Measurements from ENCODE around the gene SUMF2. TPM values are rescaled to one million over a fixed set of nuclear protein-coding genes. Genes with fewer than 3 reads are reported as not detected.

The SUMF2 gene
- total and polyA plus RNA-seq, 2 of the 13 experiments (the other 11 are each of a cell fraction or from before 2014, with no cell fraction given): 48.9 to 54.4 TPM

GRCh38 chr7:56074371-56074791, 10.3 kb downstream of the SUMF2 start (continued):
- 0 out of 2 replicates have a peak, but pooled peaks have one; percentile 33 for TF ChIP-seq ZNF335 (CRISPR knock-in tag; IDR thresholded peaks at IDR 0.05)

DNA sequence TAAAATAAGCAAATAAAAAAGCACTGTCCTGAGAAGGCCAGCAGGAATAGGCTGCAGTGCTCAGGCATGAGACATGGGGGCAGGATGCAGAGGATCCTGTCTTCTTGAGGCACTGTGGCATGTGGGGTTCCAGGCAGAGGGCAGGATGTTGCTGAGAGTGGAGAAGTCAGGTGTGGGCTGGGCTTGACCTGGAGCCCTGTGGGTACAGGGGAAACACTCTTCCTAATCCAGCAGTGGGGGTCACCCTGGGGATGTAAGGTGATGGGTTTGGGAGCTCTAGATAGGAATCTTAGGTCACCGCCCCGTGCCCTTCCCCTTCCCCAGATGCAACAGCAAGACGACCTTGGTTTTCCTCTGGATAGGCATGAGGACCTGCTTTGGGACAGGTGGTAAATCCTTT, 13.6 kb downstream of the SUMF2 start:
- ATAC-seq (no peak), DNase-seq (ENCODE audit: low spot score) (no peak), FAIRE-seq (no peak)
- Histone ChIP-seq H2AFZ (ENCODE audit: low read length) (no peak overlapping the region), H3K27me3 (ENCODE audit: control insufficient read depth in 1 of 2, insufficient read depth in 2 of 2, low read length in 2 of 2) (no peaks in the 10 kb centered on the region), H3K4me1 (ENCODE audit: insufficient read depth, low read length) (peaks cover 29% of the 10 kb centered on the region), H3K9ac (ENCODE audit: insufficient read depth, low read depth, low read length) (no peak overlapping the region), H3K9me3 (ENCODE audit: low read length) (no peaks in the 10 kb centered on the region), H3K27ac (ENCODE audit: extremely low read length, insufficient read depth, low read length) (no peak overlapping the region), H3K36me3 (replicated peaks in 1 of 2; ENCODE audit: control insufficient read depth in 1 of 2, insufficient read depth in 2 of 2, low read length in 2 of 2) (peaks cover 3% of the 10 kb centered on the region in 2 experiments; a peak in 3 of 5 replicates), H4K20me1 (ENCODE audit: insufficient read depth, low read length) (no peaks in the 10 kb centered on the region), H3K4me3 (replicated peaks in 1 of 3; ENCODE audit: insufficient read depth in 1 of 3, low read depth in 2 of 3, low read length in 3 of 3) (no peak overlapping the region), H3K79me2 (ENCODE audit: insufficient read depth, low read length) (no peaks in the 10 kb centered on the region), H3K4me2 (ENCODE audit: low read depth, low read length) (no peak overlapping the region)
- POLR2A ChIA-PET: interaction anchor here (1.2 kb wide), 1 partner anchor 26 kb away, joined by 3 read pairs; the partner anchor contains the start of genes CCT6A and PSPH
- CTCF ChIA-PET (ENCODE audit: low intra/inter-chr PET ratio, low total read pairs): no interaction called here
- WGBS (ENCODE audit: low lambda C conversion rate): 100% methylated on average over 3 of the region's 3 CpGs
- in situ Hi-C loops (cut with HindIII; ENCODE audit: extremely low pct_ligation_motif_present, low pct_unique_long_range_greater_than_20kb) (loop anchor here (10.0 to 25.0 kb wide), 2 partner anchors 315 to 433 kb away; no protein-coding TSS in a partner anchor), intact Hi-C loops (cut with micrococcal nuclease; ENCODE audit: unreplicated experiment) (loop anchor here (10.0 kb wide), 1 partner anchor 333 kb away; no protein-coding TSS in a partner anchor)
- no TSS peak for BruUV-seq (replicated peaks)
- TF ChIP-seq ESRRA (CRISPR knock-in tag; IDR thresholded peaks at IDR 0.05; ENCODE audit: low read depth) (no peak), PHF8 (CRISPR knock-in tag; IDR thresholded peaks at IDR 0.05) (no peak), MAF1 (CRISPR knock-in tag; IDR thresholded peaks at IDR 0.05; ENCODE audit: borderline replicate concordance) (no peak), HBP1 (CRISPR knock-in tag; IDR thresholded peaks at IDR 0.05; ENCODE audit: low read depth) (no peak), SUZ12 (IDR thresholded peaks at IDR 0.05; ENCODE audit: low read depth, low read length) (no peak), FLYWCH1 (CRISPR knock-in tag; IDR thresholded peaks at IDR 0.05) (no peak), SP5 (CRISPR knock-in tag; IDR thresholded peaks at IDR 0.05; ENCODE audit: borderline replicate concordance, low read depth) (no peak), NFE2L1 (CRISPR knock-in tag; IDR thresholded peaks at IDR 0.05; ENCODE audit: borderline replicate concordance) (no peak)
- TF ChIP-seq, protein P1, sequence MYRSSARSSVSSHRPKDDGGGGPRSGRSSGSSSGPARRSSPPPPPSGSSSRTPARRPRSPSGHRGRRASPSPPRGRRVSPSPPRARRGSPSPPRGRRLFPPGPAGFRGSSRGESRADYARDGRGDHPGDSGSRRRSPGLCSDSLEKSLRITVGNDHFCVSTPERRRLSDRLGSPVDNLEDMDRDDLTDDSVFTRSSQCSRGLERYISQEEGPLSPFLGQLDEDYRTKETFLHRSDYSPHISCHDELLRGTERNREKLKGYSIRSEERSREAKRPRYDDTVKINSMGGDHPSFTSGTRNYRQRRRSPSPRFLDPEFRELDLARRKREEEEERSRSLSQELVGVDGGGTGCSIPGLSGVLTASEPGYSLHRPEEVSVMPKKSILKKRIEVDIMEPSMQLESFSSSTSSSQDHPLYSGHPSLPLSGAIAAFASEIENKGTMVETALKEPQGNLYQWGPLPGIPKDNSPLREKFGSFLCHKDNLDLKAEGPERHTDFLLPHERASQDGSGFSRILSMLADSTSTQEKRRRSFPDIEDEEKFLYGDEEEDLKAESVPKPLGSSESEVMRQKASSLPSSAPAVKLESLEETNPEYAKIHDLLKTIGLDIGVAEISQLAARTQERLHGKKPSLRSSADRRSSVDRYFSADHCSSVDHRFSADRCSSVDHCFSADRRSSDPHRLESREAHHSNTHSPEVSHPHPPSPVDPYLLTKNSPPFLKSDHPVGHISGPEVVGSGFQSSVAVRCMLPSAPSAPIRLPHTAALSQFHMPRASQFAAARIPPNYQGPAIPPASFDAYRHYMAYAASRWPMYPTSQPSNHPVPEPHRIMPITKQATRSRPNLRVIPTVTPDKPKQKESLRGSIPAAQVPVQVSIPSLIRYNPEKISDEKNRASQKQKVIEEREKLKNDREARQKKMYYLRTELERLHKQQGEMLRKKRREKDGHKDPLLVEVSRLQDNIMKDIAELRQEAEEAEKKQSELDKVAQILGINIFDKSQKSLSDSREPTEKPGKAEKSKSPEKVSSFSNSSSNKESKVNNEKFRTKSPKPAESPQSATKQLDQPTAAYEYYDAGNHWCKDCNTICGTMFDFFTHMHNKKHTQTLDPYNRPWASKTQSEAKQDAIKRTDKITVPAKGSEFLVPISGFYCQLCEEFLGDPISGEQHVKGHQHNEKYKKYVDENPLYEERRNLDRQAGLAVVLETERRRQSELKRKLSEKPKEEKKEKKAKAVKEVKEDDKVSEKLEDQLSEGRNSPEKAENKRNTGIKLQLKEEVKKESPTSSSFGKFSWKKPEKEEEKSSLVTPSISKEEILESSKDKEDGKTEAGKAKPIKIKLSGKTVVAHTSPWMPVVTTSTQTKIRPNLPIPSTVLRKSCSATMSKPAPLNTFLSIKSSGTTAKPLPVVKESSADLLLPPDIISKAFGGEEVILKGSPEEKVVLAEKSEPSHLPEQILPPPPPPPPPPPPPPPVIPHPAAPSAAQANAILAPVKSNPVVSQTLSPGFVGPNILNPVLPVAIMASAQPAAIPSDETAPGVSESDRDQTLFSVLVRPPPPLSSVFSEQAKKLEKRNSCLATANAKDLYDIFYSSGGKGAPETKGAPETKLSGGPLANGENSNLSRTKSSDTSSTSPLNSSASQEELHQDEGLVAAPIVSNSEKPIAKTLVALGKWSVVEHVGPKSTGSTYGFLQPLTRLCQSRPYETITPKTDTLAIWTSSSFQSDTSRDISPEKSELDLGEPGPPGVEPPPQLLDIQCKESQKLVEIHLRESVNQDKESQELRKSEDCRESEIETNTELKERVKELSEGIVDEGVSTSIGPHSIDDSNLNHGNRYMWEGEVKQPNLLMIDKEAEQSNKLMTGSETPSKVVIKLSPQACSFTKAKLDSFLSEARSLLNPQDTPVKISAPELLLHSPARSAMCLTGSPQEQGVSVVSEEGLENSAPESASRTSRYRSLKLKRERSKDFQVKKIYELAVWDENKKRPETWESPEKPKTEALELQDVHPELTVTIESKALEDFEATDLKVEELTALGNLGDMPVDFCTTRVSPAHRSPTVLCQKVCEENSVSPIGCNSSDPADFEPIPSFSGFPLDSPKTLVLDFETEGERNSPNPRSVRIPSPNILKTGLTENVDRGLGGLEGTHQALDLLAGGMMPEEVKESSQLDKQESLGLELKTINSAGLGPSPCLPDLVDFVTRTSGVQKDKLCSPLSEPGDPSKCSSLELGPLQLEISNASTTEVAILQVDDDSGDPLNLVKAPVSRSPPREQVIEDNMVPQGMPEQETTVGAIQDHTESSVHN (CRISPR knock-in tag; IDR thresholded peaks at IDR 0.05): no peak
- TF ChIP-seq, protein P2, sequence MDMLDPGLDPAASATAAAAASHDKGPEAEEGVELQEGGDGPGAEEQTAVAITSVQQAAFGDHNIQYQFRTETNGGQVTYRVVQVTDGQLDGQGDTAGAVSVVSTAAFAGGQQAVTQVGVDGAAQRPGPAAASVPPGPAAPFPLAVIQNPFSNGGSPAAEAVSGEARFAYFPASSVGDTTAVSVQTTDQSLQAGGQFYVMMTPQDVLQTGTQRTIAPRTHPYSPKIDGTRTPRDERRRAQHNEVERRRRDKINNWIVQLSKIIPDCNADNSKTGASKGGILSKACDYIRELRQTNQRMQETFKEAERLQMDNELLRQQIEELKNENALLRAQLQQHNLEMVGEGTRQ (IDR thresholded peaks at IDR 0.05; ENCODE audit: low read depth, low read length): no peak
- TF ChIP-seq, protein P2 (CRISPR knock-in tag; IDR thresholded peaks at IDR 0.05; ENCODE audit: borderline replicate concordance): no peak

Data from HepG2 (cell line).